ENCODE results near the gene CDKL2. TPM values are rescaled to one million over a fixed set of nuclear protein-coding genes. Genes with fewer than 3 reads are reported as not detected.
"Not testable (repeated sequence)": the region's sequence is repeated elsewhere in the genome, so short reads cannot be mapped to it uniquely, and the experiment has no call there.

The CDKL2 gene
- total RNA-seq, 1 donor from 2014 or later = 0.16 TPM

- Mint-ChIP-seq H3K36me3 (ENCODE audit: low read depth) (no peaks in the 10 kb centered on the region), H3K4me1 (ENCODE audit: low read depth) (peaks cover 11% of the 10 kb centered on the region), H3K4me3 (no peak overlapping the region), H3K27ac (no peak overlapping the region), H3K9me3 (no peaks in the 10 kb centered on the region), H3K27me3 (ENCODE audit: insufficient read depth) (peaks cover 4% of the 10 kb centered on the region)
- intact Hi-C loops (cut with micrococcal nuclease) = no loop called here
- no peak for DNase-seq (ENCODE audit: low spot score)
These were observed 63.4 kb downstream of the CDKL2 start for GRCh38 chr4:75566911-75567310.

DNA sequence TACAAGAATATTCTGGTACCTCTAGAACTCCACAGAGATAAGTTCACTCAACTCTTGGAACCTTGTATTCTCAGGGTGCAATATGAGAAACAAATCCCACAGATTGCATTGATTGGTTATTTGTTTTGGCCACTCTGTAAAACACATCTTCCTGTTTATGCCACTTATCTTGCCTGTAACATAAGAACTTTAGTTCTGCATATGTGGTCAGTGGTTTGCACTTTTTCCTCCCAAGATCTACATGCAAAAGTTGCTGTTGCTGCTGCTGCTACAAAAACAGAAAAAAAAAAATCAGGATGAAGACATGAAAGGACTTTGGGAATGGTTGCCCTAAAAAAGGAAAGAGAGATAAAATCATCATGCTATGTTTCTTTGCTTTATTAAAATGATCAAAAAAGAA is 64.8 kb downstream of the CDKL2 start:
- Mint-ChIP-seq H3K36me3 (ENCODE audit: low read depth) (no peaks in the 10 kb centered on the region), H3K9me3 (no peaks in the 10 kb centered on the region), H3K27me3 (ENCODE audit: insufficient read depth) (peaks cover 3% of the 10 kb centered on the region)

GRCh38 chr4:75564023-75564422 is 66.3 kb downstream of the CDKL2 start:
- no peak overlapping the region for H3K4me3 Mint-ChIP-seq
- H3K27me3 Mint-ChIP-seq (ENCODE audit: insufficient read depth) = peaks cover 3% of the 10 kb centered on the region
- intact Hi-C loops (cut with micrococcal nuclease) = no loop called here
- H3K27ac Mint-ChIP-seq = no peak overlapping the region
- DNase-seq (ENCODE audit: low spot score) = no peak
- H3K36me3 Mint-ChIP-seq (ENCODE audit: low read depth) = no peaks in the 10 kb centered on the region
- H3K9me3 Mint-ChIP-seq = no peaks in the 10 kb centered on the region
- H3K4me1 Mint-ChIP-seq (ENCODE audit: low read depth) = peaks cover 11% of the 10 kb centered on the region

More for the DNA sequence above, 64.8 kb downstream of the CDKL2 start:
- no peak overlapping the region for H3K4me3 Mint-ChIP-seq
- intact Hi-C loops (cut with micrococcal nuclease) = no loop called here
- peaks cover 11% of the 10 kb centered on the region for H3K4me1 Mint-ChIP-seq (ENCODE audit: low read depth)
- H3K27ac Mint-ChIP-seq = no peak overlapping the region
- DNase-seq (ENCODE audit: low spot score) = no peak

DNA sequence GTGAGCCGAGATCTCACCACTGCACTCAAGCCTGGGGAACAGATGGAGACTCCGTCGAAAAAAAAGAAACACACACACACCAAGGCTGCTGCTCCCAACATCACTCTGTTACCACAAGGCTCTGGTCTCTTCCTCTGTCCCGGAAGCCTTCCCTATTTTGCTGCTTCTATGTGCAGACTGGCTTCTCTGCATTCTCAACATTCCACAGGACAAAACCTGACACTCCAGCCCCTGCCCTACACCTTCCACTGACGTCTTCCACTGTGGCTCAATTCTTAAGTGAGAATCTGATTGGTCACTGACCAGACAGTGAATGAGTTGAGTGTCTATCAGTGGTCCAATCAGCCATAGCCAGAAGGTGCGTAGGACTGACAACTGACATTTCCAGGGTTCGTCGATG is 68.5 kb downstream of the CDKL2 start:
- Mint-ChIP-seq H3K4me1 (ENCODE audit: low read depth) (peaks cover 16% of the 10 kb centered on the region), H3K9me3 (no peaks in the 10 kb centered on the region), H3K36me3 (ENCODE audit: low read depth) (no peaks in the 10 kb centered on the region), H3K27me3 (ENCODE audit: insufficient read depth) (peaks cover 3% of the 10 kb centered on the region), H3K4me3 (no peak overlapping the region), H3K27ac (no peak overlapping the region)
- no peak for DNase-seq (ENCODE audit: low spot score)
- intact Hi-C loops (cut with micrococcal nuclease) = no loop called here

- intact Hi-C loops (cut with micrococcal nuclease) = no loop called here
- Mint-ChIP-seq H3K9me3 (no peaks in the 10 kb centered on the region), H3K36me3 (ENCODE audit: low read depth) (no peaks in the 10 kb centered on the region), H3K4me3 (no peak overlapping the region), H3K27ac (no peak overlapping the region), H3K4me1 (ENCODE audit: low read depth) (peaks cover 5% of the 10 kb centered on the region), H3K27me3 (ENCODE audit: insufficient read depth) (peaks cover 3% of the 10 kb centered on the region)
- no peak for DNase-seq (ENCODE audit: low spot score)
These were observed 72.6 kb downstream of the CDKL2 start for GRCh38 chr4:75557696-75558095.

DNA sequence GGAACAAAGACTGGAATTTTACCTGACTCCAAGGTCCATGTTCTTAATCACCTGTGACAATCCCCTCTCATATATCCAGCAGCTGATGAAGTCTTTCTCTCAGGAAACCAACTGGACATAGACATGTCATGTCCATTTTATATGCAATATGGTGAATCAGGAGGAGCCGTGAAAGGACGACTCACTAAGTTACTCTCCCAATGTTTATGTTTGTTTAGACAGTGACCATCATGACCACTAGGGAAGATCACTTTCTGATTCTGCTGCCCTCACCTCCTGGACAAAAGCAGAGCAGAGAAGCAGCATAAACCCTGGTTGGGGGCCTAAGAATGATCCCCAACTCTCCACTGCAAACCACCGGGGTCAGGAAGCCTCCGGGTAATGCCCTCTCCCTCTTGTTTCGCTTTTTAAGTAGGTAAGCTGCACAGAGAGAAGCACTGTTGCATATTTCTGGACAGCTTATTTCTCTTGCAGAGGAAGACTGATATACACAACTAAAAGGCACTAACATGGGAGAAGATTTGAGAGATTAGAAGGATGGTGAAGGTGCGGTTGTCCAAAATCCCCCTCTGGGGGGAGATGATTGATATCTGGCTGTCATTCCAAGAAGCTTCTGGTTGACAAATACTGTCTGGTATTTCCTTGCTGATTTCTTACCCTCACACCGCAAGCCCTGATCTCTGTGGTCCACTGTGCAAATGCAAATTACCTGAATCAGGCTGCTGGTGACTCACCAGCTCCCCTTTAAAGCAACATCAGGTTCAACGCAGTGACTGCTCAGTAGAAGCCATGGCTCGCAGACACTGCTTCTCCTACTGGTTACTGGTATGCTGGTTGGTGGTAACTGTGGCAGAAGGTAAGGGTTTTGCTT is 74.8 kb downstream of the CDKL2 start, which contains the start of gene ODAPH:
Gene ODAPH (plus strand): TSS at position 773 of the 871 bp plus-strand sequence. CDS start 17 bp downstream, at position 790.
- H3K4me3 Mint-ChIP-seq = no peak within 1 kb of the TSS
- DNase-seq (ENCODE audit: low spot score) = peak; percentile 6
- no peaks in the 10 kb centered on the region for H3K36me3 Mint-ChIP-seq (ENCODE audit: low read depth)
- H3K4me1 Mint-ChIP-seq (ENCODE audit: low read depth) = peaks cover 5% of the 10 kb centered on the region
- H3K27ac Mint-ChIP-seq = no peak within 1 kb of the TSS
- intact Hi-C loops (cut with micrococcal nuclease) = no loop called here
- H3K27me3 Mint-ChIP-seq (ENCODE audit: insufficient read depth) = no peaks in the 10 kb centered on the region
- no peaks in the 10 kb centered on the region for H3K9me3 Mint-ChIP-seq

GRCh38 chr4:75552452-75552851 is 77.9 kb downstream of the CDKL2 start:
- H3K4me3 Mint-ChIP-seq = no peak overlapping the region
- H3K36me3 Mint-ChIP-seq (ENCODE audit: low read depth) = no peaks in the 10 kb centered on the region

GRCh38 chr4:75549019-75549418 is 81.3 kb downstream of the CDKL2 start:
- Mint-ChIP-seq H3K4me3 (no peak overlapping the region), H3K9me3 (no peaks in the 10 kb centered on the region), H3K27me3 (ENCODE audit: insufficient read depth) (peaks cover 2% of the 10 kb centered on the region), H3K4me1 (ENCODE audit: low read depth) (no peaks in the 10 kb centered on the region), H3K27ac (no peak overlapping the region), H3K36me3 (ENCODE audit: low read depth) (no peaks in the 10 kb centered on the region)
- intact Hi-C loops (cut with micrococcal nuclease) = no loop called here
- no peak for DNase-seq (ENCODE audit: low spot score)

More at GRCh38 chr4:75552452-75552851, 77.9 kb downstream of the CDKL2 start:
- DNase-seq (ENCODE audit: low spot score) = no peak
- Mint-ChIP-seq H3K27me3 (ENCODE audit: insufficient read depth) (peaks cover 2% of the 10 kb centered on the region), H3K27ac (no peak overlapping the region), H3K4me1 (ENCODE audit: low read depth) (peaks cover under 1% of the 10 kb centered on the region), H3K9me3 (no peaks in the 10 kb centered on the region)
- intact Hi-C loops (cut with micrococcal nuclease) = no loop called here

- intact Hi-C loops (cut with micrococcal nuclease) = no loop called here
- Mint-ChIP-seq H3K9me3 (no peaks in the 10 kb centered on the region), H3K27me3 (ENCODE audit: insufficient read depth) (peaks cover 2% of the 10 kb centered on the region)
These were observed 82.5 kb downstream of the CDKL2 start for GRCh38 chr4:75547647-75548387.

DNA sequence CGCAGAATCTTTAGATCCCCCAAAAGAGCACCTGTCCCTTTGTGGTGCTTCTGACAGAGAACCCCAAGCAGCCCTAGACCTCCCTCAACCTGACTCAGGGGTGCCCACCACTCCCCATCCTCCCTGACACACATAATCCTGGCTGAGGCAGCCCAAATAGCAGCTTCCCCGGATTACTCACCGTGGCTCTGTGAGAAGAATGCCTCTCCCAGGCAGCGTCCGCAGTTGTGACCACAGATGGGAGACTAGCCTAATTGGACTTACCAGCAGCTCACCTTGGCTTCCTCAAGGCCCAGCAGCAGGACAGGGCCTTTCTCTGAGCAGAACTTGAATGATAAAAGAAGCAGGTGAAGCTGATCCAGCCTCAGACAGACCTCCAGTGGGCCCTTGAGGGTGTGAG is 84.8 kb downstream of the CDKL2 start:
- no peak overlapping the region for H3K27ac Mint-ChIP-seq
- intact Hi-C loops (cut with micrococcal nuclease) = no loop called here
- no peaks in the 10 kb centered on the region for H3K9me3 Mint-ChIP-seq
- no peak overlapping the region for H3K4me3 Mint-ChIP-seq
- no peaks in the 10 kb centered on the region for H3K36me3 Mint-ChIP-seq (ENCODE audit: low read depth)
- H3K4me1 Mint-ChIP-seq (ENCODE audit: low read depth) = no peaks in the 10 kb centered on the region
- H3K27me3 Mint-ChIP-seq (ENCODE audit: insufficient read depth) = peaks cover 2% of the 10 kb centered on the region
- DNase-seq (ENCODE audit: low spot score) = no peak

More at GRCh38 chr4:75547647-75548387, 82.5 kb downstream of the CDKL2 start:
- no peak for DNase-seq (ENCODE audit: low spot score)
- H3K4me3 Mint-ChIP-seq = no peak overlapping the region
- H3K27ac Mint-ChIP-seq = no peak overlapping the region
- no peaks in the 10 kb centered on the region for H3K36me3 Mint-ChIP-seq (ENCODE audit: low read depth)
- H3K4me1 Mint-ChIP-seq (ENCODE audit: low read depth) = no peaks in the 10 kb centered on the region

- DNase-seq (ENCODE audit: low spot score) = no peak
- Mint-ChIP-seq H3K27ac (no peak overlapping the region), H3K4me3 (no peak overlapping the region), H3K4me1 (ENCODE audit: low read depth) (no peaks in the 10 kb centered on the region), H3K27me3 (ENCODE audit: insufficient read depth) (peaks cover 2% of the 10 kb centered on the region), H3K9me3 (no peaks in the 10 kb centered on the region), H3K36me3 (ENCODE audit: low read depth) (no peaks in the 10 kb centered on the region)
- intact Hi-C loops (cut with micrococcal nuclease) = no loop called here
These were observed 85.5 kb downstream of the CDKL2 start for GRCh38 chr4:75544870-75545269.

DNA sequence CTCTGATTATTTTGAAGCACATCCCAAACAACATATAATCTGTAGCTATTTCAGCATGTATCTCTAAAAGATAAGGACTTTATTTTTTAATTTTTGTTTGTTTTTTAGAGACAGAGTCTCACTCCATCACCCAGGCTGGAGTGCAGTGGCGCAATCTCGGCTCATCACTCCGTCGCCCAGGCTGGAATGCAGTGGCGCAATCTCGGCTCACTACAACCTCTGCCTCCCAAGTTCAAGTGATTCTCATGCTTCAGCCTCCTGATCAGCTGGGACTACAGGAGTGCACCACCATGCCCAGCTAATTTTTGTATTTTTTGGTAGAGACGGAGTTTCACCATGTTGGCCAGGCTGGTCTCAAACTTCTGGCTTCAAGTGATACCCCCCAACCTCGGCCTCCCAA is 86.1 kb downstream of the CDKL2 start:
- DNase-seq (ENCODE audit: low spot score); H3K9me3 Mint-ChIP-seq; H3K36me3 Mint-ChIP-seq (ENCODE audit: low read depth); intact Hi-C loops (cut with micrococcal nuclease); H3K4me1 Mint-ChIP-seq (ENCODE audit: low read depth); H3K4me3 Mint-ChIP-seq; H3K27me3 Mint-ChIP-seq (ENCODE audit: insufficient read depth); H3K27ac Mint-ChIP-seq: not testable (repeated sequence)

DNA sequence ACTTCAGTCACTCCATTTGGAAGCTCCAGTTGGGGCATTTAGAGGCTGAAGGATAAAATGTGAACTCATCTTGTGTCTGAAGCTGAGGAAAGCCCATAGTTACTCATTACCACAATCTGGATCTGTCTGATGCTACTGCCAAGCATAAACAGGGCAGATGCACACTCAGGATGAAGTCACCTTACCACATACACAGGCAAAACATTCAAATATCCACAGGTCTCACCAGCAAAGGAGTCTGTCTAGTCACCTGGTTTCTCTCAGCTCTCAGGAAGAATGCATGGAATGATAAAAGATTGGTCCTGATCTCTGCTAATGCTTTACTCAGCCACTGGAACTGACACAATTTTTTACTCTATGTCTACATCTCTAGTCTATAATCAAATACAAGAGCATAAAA is 87.5 kb downstream of the CDKL2 start:
- intact Hi-C loops (cut with micrococcal nuclease) = no loop called here
- no peaks in the 10 kb centered on the region for H3K4me1 Mint-ChIP-seq (ENCODE audit: low read depth)
- no peak overlapping the region for H3K4me3 Mint-ChIP-seq
- no peaks in the 10 kb centered on the region for H3K36me3 Mint-ChIP-seq (ENCODE audit: low read depth)
- DNase-seq (ENCODE audit: low spot score) = no peak
- no peaks in the 10 kb centered on the region for H3K9me3 Mint-ChIP-seq
- no peak overlapping the region for H3K27ac Mint-ChIP-seq
- H3K27me3 Mint-ChIP-seq (ENCODE audit: insufficient read depth) = no peaks in the 10 kb centered on the region
